NCI-H2107 treated with DMSO at 0.1 percent for 48 hours (cell line): ENCODE results near the gene IQSEC1.
A peak's percentile ranks its signal among the peaks of the same experiment; 100 is the strongest.

ENCODE experiments used
- DNase-seq: peaks from one replicate; lab custom pipeline; 2025; ENCODE audit not compliant: unreplicated experiment; lab: John Stamatoyannopoulos, UW

IQSEC1 gene

GRCh38 chr3:13073326-13074005 is at the start of gene IQSEC1:
Gene IQSEC1 (minus strand): TSS chr3:13073429. CDS start chr3:13073014, 415 bp downstream.
- DNase-seq, result peak; percentile 3

GRCh38 chr3:13122081-13123012 is 49.1 kb upstream of the IQSEC1 start:
- DNase-seq, result no peak

GRCh38 chr3:13121553-13122001 is 48.3 kb upstream of the IQSEC1 start:
- no peak for DNase-seq

- DNase-seq, result no peak
Measured at GRCh38 chr3:13120928-13121552, 47.8 kb upstream of the IQSEC1 start.

GRCh38 chr3:13120289-13120927 is 47.2 kb upstream of the IQSEC1 start:
- no peak for DNase-seq

- DNase-seq, result no peak
Measured at GRCh38 chr3:13119471-13120220, 46.4 kb upstream of the IQSEC1 start.

- no peak for DNase-seq
Measured at GRCh38 chr3:13116426-13116825, 43.2 kb upstream of the IQSEC1 start.

GRCh38 chr3:13115991-13116390 is 42.8 kb upstream of the IQSEC1 start:
- no peak for DNase-seq

GRCh38 chr3:13115576-13115910 is 42.3 kb upstream of the IQSEC1 start:
- no peak for DNase-seq

GRCh38 chr3:13114811-13115575 is 41.8 kb upstream of the IQSEC1 start:
- no peak for DNase-seq

GRCh38 chr3:13113346-13114330 is 40.4 kb upstream of the IQSEC1 start:
- DNase-seq, result no peak

GRCh38 chr3:13112521-13113345 is 39.5 kb upstream of the IQSEC1 start:
- no peak for DNase-seq

GRCh38 chr3:13111873-13112520 is 38.8 kb upstream of the IQSEC1 start:
- DNase-seq, result no peak

- no peak for DNase-seq
Measured at GRCh38 chr3:13111173-13111872, 38.1 kb upstream of the IQSEC1 start.

GRCh38 chr3:13110678-13111116 is 37.5 kb upstream of the IQSEC1 start:
- no peak for DNase-seq

GRCh38 chr3:13109516-13109915 is 36.3 kb upstream of the IQSEC1 start:
- no peak for DNase-seq

- no peak for DNase-seq
Measured at GRCh38 chr3:13108861-13109260, 35.6 kb upstream of the IQSEC1 start.
